Natural killer cell (primary cell): ENCODE results near the gene NEDD4. TPM values are rescaled to one million over a fixed set of nuclear protein-coding genes. Genes with fewer than 3 reads are reported as not detected.
"Not testable (repeated sequence)": the region's sequence is repeated elsewhere in the genome, so short reads cannot be mapped to it uniquely, and the experiment has no call there.

Source experiments
- ATAC-seq, 3 donors: fragments of 150-1000 bp in 2 of 3; fragments of 200-7000 bp in 1 of 3; cut with Tn5 transposase; 1 replicate in 1 of 3; 2 replicates in 2 of 3; pipeline ENCODE4 v1.10.0; 2021; ENCODE audit warnings: mild to moderate bottlenecking in 2 of 3, moderate library complexity in 2 of 3
- DNase-seq, 2 donors: peaks; one replicate each; pipeline versions ENCODE4 v3.0.0 to v3.0.0-alpha.2; 2013 to 2021; ENCODE audit warnings: mixed read lengths in 1 of 2
- H3K27ac ChIP-seq: one replicate; pipeline ENCODE4 v1.5.1; 2013; ENCODE audit warnings: mild to moderate bottlenecking, low read length
- H3K27me3 ChIP-seq: one replicate; pipeline ENCODE4 v1.6.1; 2013; ENCODE audit warnings: low read length; ENCODE audit not compliant: control insufficient read depth, insufficient read depth
- H3K36me3 ChIP-seq: one replicate; pipeline ENCODE4 v1.6.1; 2013; ENCODE audit warnings: low read length; ENCODE audit not compliant: control insufficient read depth, insufficient read depth
- H3K4me1 ChIP-seq: one replicate; pipeline ENCODE4 v1.6.1; 2013; ENCODE audit warnings: low read length; ENCODE audit not compliant: control insufficient read depth, insufficient read depth
- H3K4me3 ChIP-seq: one replicate; pipeline ENCODE4 v1.5.1; 2013; ENCODE audit warnings: low read length
- H3K9me3 ChIP-seq: one replicate; pipeline ENCODE4 v1.6.1; 2013; ENCODE audit warnings: low read length; ENCODE audit not compliant: control insufficient read depth, insufficient read depth
- H3K27ac Mint-ChIP-seq, 2 donors: one replicate each; pipeline ENCODE4 v1.8.0; 2022; ENCODE audit warnings: mild to moderate bottlenecking in 2 of 2, mixed read lengths in 2 of 2, moderate library complexity in 1 of 2
- H3K27me3 Mint-ChIP-seq, 2 donors: one replicate each; pipeline ENCODE4 v1.8.0; 2022; ENCODE audit warnings: low read depth in 2 of 2, mixed read lengths in 2 of 2
- H3K36me3 Mint-ChIP-seq: one replicate; pipeline ENCODE4 v1.8.0; 2022; ENCODE audit warnings: mixed read lengths
- H3K4me1 Mint-ChIP-seq, 2 donors: one replicate each; pipeline ENCODE4 v1.8.0; 2022; ENCODE audit warnings: mixed read lengths in 2 of 2
- H3K4me3 Mint-ChIP-seq: one replicate; pipeline ENCODE4 v1.8.0; 2022; ENCODE audit warnings: mild to moderate bottlenecking, moderate library complexity, mixed read lengths
- H3K9me3 Mint-ChIP-seq, 2 donors: one replicate each; pipeline ENCODE4 v1.8.0; 2022; ENCODE audit warnings: mixed read lengths in 2 of 2
- WGBS: methylation state at CpG from one replicate; pipeline ENCODE4 v1.1.7; 2013; ENCODE audit warnings: missing lambda C conversion rate; ENCODE audit not compliant: insufficient coverage; 5-methylcytosine and 5-hydroxymethylcytosine counted together
- intact Hi-C: fragments of 100-400 bp; cut with micrococcal nuclease; formaldehyde crosslinking; loops from one replicate; pipeline ENCODE4 v1.14.2; 2022
- total RNA-seq, 4 donors: library from RNA; stranded (reverse); fragments of 120-200 nt in 1 of 4; gene quantifications; one replicate each; pipeline versions ENCODE4 v1.2.3 to v1.2.4, GENCODE V29; 2013 to 2022
- TF ChIP-seq, protein P1 (sequence below): fragments of 200-600 bp; IDR thresholded peaks from one replicate; pipeline ENCODE4 v1.8.0; 2022; ENCODE audit warnings: antibody characterized with exemption

Gene NEDD4
- total RNA-seq, 3 donors from 2014 or later (not counting 1 experiment from before 2014, with no cell fraction given): 6.9 to 9.1 (median 7.8) TPM

DNA sequence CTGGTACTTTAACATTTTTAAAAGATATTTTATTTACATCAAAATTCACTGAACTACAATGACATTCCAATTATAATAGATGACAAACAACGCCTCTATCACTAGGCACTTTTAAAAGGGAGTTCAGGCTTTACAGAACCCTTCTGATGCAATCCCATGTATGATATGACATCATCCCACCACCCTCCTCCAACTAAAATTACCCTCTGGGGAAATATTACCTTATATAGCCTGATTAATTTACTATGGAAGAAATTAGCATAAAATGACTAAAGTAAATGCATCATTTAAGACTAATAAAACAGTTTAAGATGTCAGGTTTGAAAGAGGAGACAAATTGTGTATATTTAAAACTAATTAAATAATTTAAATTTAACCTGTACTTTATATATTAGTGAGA is 10.4 kb upstream of the NEDD4 start:
- H3K36me3 Mint-ChIP-seq, H3K9me3 Mint-ChIP-seq, H3K27ac ChIP-seq, H3K9me3 ChIP-seq, ATAC-seq, H3K36me3 ChIP-seq, H3K4me3 Mint-ChIP-seq, H3K4me1 ChIP-seq, H3K4me3 ChIP-seq, H3K27ac Mint-ChIP-seq, H3K4me1 Mint-ChIP-seq, H3K27me3 ChIP-seq, intact Hi-C loops, DNase-seq: not testable (repeated sequence)
- H3K27me3 Mint-ChIP-seq: peaks cover 4 to 38% of the 10 kb centered on the region in 2 donors
- no CpG with 5 or more reads among the region's 1 CpG for WGBS

DNA sequence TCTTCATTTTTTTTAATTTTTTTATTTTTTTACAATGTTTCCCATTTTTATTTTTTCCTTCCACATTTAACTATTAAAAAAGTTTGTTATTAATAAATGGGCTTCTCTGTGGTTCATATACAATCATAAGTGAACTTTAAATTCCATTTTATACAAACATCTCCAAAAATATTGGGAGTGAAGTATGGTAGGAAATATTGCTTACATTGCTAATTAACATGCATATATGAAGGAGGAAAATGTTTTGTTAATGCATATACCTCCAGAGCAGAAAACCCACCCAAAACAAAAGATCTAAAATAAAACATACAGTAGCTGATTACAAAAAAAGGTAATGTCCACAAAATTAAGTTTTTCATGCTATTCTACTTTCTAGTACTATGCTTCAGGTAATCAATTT is 9.9 kb upstream of the NEDD4 start:
- H3K4me1 ChIP-seq, ATAC-seq, H3K36me3 Mint-ChIP-seq, H3K9me3 Mint-ChIP-seq, H3K27me3 ChIP-seq, H3K27ac Mint-ChIP-seq, intact Hi-C loops, H3K36me3 ChIP-seq, H3K4me3 Mint-ChIP-seq, DNase-seq, H3K27ac ChIP-seq, H3K9me3 ChIP-seq, H3K4me1 Mint-ChIP-seq, H3K4me3 ChIP-seq: not testable (repeated sequence)
- peaks cover 4 to 39% of the 10 kb centered on the region in 2 donors for H3K27me3 Mint-ChIP-seq

GRCh38 chr15:56001471-56002078 is 8.2 kb upstream of the NEDD4 start:
- H3K27ac Mint-ChIP-seq: no peak overlapping the region
- 100% methylated on average over 3 of the region's 3 CpGs for WGBS
- ATAC-seq (no peak), DNase-seq (no peak)
- intact Hi-C loops: no loop called here
- no peaks in the 10 kb centered on the region for H3K9me3 Mint-ChIP-seq
- H3K4me3 Mint-ChIP-seq: no peak overlapping the region
- Histone ChIP-seq H3K4me1 (no peaks in the 10 kb centered on the region), H3K4me3 (no peak overlapping the region), H3K9me3 (no peaks in the 10 kb centered on the region), H3K36me3 (no peaks in the 10 kb centered on the region), H3K27me3 (peaks cover 2% of the 10 kb centered on the region), H3K27ac (no peak overlapping the region)
- no peaks in the 10 kb centered on the region for H3K36me3 Mint-ChIP-seq
- no peaks in the 10 kb centered on the region for H3K4me1 Mint-ChIP-seq
- H3K27me3 Mint-ChIP-seq: peaks cover 4 to 36% of the 10 kb centered on the region in 2 donors
- TF ChIP-seq, protein P1, sequence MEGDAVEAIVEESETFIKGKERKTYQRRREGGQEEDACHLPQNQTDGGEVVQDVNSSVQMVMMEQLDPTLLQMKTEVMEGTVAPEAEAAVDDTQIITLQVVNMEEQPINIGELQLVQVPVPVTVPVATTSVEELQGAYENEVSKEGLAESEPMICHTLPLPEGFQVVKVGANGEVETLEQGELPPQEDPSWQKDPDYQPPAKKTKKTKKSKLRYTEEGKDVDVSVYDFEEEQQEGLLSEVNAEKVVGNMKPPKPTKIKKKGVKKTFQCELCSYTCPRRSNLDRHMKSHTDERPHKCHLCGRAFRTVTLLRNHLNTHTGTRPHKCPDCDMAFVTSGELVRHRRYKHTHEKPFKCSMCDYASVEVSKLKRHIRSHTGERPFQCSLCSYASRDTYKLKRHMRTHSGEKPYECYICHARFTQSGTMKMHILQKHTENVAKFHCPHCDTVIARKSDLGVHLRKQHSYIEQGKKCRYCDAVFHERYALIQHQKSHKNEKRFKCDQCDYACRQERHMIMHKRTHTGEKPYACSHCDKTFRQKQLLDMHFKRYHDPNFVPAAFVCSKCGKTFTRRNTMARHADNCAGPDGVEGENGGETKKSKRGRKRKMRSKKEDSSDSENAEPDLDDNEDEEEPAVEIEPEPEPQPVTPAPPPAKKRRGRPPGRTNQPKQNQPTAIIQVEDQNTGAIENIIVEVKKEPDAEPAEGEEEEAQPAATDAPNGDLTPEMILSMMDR: no peak

- ATAC-seq (no peak), DNase-seq (no peak)
- 91% methylated on average over 1 of the region's 1 CpG for WGBS
- no peak overlapping the region for H3K4me3 ChIP-seq
- no peak overlapping the region for H3K27ac ChIP-seq
- peaks cover 2% of the 10 kb centered on the region for H3K27me3 ChIP-seq
- Mint-ChIP-seq H3K4me3 (no peak overlapping the region), H3K27me3 (peaks cover 4 to 26% of the 10 kb centered on the region in 2 donors), H3K36me3 (no peaks in the 10 kb centered on the region), H3K4me1 (no peaks in the 10 kb centered on the region), H3K27ac (no peak overlapping the region), H3K9me3 (no peaks in the 10 kb centered on the region)
- no peaks in the 10 kb centered on the region for H3K4me1 ChIP-seq
- H3K9me3 ChIP-seq: no peaks in the 10 kb centered on the region
- H3K36me3 ChIP-seq: no peaks in the 10 kb centered on the region
- intact Hi-C loops: loop anchor here (10.0 kb wide), 1 partner anchor 245 kb away; the partner anchor contains the start of gene RFX7
- TF ChIP-seq, protein P1: no peak
These were observed 6.2 kb upstream of the NEDD4 start for GRCh38 chr15:55999658-56000057.
